IMR-90 (cell line): ENCODE data around the gene MAML2. TPM values are rescaled to one million over a fixed set of nuclear protein-coding genes. Genes with fewer than 3 reads are reported as not detected.

ENCODE experiments used
- ATAC-seq: fragments of 200-7000 bp; cut with Tn5 transposase; 2 replicates; pipeline ENCODE4 v1.9.1; 2020; ENCODE audit warnings: low read depth, mild to moderate bottlenecking, moderate library complexity
- BruUV-seq: library from RNA; stranded (reverse); fragments of 400-500 nt; replicated peaks from 2 replicates; lab custom pipeline; 2021; lab: Mats Ljungman, UMichigan
- CTCF ChIA-PET: fragments of 300-600 bp; formaldehyde crosslinking; extraction: SDS; loops from one replicate; lab custom pipeline; 2021; ENCODE audit warnings: antibody characterized with exemption; lab: Yijun Ruan, JAX
- POLR2A ChIA-PET: fragments of 300-600 bp; sonication (Branson Sonifier 250); formaldehyde crosslinking; loops from one replicate; lab custom pipeline; 2022; ENCODE audit warnings: antibody characterized with exemption; ENCODE audit not compliant: unreplicated experiment; lab: Charles Lee
- DNase-seq: peaks from one replicate; pipeline ENCODE4 v3.0.0; 2013
- H2AFZ ChIP-seq: replicated peaks from 2 replicates; pipeline ENCODE3; 2013; ENCODE audit warnings: low read length, mild to moderate bottlenecking; ENCODE audit not compliant: poor library complexity
- H2AK5ac ChIP-seq: 2 replicates; pipeline ENCODE4 v1.6.1; 2013; ENCODE audit warnings: low read depth, low read length, inconsistent platforms
- H2AK9ac ChIP-seq: replicated peaks from 2 replicates; pipeline ENCODE3; 2013; ENCODE audit warnings: mild to moderate bottlenecking, low read depth, low read length, moderate library complexity; ENCODE audit not compliant: poor library complexity
- H2BK120ac ChIP-seq: 2 replicates; pipeline ENCODE4 v1.6.1; 2013; ENCODE audit warnings: low read depth, low read length, inconsistent platforms
- H2BK15ac ChIP-seq: 3 replicates; pipeline ENCODE4 v1.6.1; 2013; ENCODE audit warnings: low read depth, low read length, inconsistent platforms
- H2BK20ac ChIP-seq: 2 replicates; pipeline ENCODE4 v1.6.1; 2013; ENCODE audit warnings: low read depth, mild to moderate bottlenecking, inconsistent platforms, low read length, moderate library complexity
- H2BK5ac ChIP-seq: 2 replicates; pipeline ENCODE4 v1.6.1; 2013; ENCODE audit warnings: mild to moderate bottlenecking, low read depth, low read length, inconsistent platforms; ENCODE audit not compliant: poor library complexity, severe bottlenecking
- H3K14ac ChIP-seq: replicated peaks from 2 replicates; pipeline ENCODE4 v1.6.1; 2013; ENCODE audit warnings: low read depth, low read length, inconsistent platforms
- H3K18ac ChIP-seq: 2 replicates; pipeline ENCODE4 v1.6.1; 2013; ENCODE audit warnings: low read depth, low read length, control low read depth
- H3K23ac ChIP-seq: 2 replicates; pipeline ENCODE4 v1.6.1; 2013; ENCODE audit warnings: low read depth, low read length, inconsistent platforms
- H3K27ac ChIP-seq: 2 replicates; pipeline ENCODE4 v1.5.1; 2013; ENCODE audit warnings: mild to moderate bottlenecking, control low read depth, low read length; ENCODE audit not compliant: insufficient read depth
- H3K27me3 ChIP-seq: 2 replicates; pipeline ENCODE4 v1.6.1; 2013; ENCODE audit warnings: low read length; ENCODE audit not compliant: control insufficient read depth, insufficient read depth
- H3K36me3 ChIP-seq: 2 replicates; pipeline ENCODE4 v1.6.1; 2013; ENCODE audit warnings: low read length, mixed read lengths; ENCODE audit not compliant: control insufficient read depth, insufficient read depth
- H3K4ac ChIP-seq: 2 replicates; pipeline ENCODE4 v1.6.1; 2013; ENCODE audit warnings: low read depth, low read length, inconsistent platforms
- H3K4me1 ChIP-seq: 2 replicates; pipeline ENCODE4 v1.6.1; 2013; ENCODE audit warnings: low read length, mixed read lengths; ENCODE audit not compliant: control insufficient read depth, insufficient read depth
- H3K4me2 ChIP-seq: 2 replicates; pipeline ENCODE4 v1.6.1; 2013; ENCODE audit warnings: low read depth, mild to moderate bottlenecking, control low read depth, low read length, moderate library complexity
- H3K4me3 ChIP-seq: 2 replicates; pipeline ENCODE4 v1.5.1; 2013; ENCODE audit warnings: low read depth, mild to moderate bottlenecking, control low read depth, low read length, moderate library complexity; ENCODE audit not compliant: insufficient read depth
- H3K56ac ChIP-seq: 2 replicates; pipeline ENCODE4 v1.6.1; 2013; ENCODE audit warnings: low read length, inconsistent platforms; ENCODE audit not compliant: insufficient read depth; ENCODE audit errors: extremely low read depth
- H3K79me1 ChIP-seq, 2 experiments: 2 replicates each; pipeline ENCODE4 v1.6.1; 2013; ENCODE audit warnings: low read length in 2 of 2, inconsistent platforms in 1 of 2, low read depth in 1 of 2
- H3K9ac ChIP-seq: 2 replicates; pipeline ENCODE4 v1.6.1; 2013; ENCODE audit warnings: low read depth, low read length, control low read depth
- H3K9me1 ChIP-seq: 2 replicates; pipeline ENCODE4 v1.6.1; 2013; ENCODE audit warnings: low read length, inconsistent platforms; ENCODE audit not compliant: insufficient read depth
- H3K9me3 ChIP-seq: 2 replicates; pipeline ENCODE4 v1.6.1; 2013; ENCODE audit warnings: low read length; ENCODE audit not compliant: control insufficient read depth, insufficient read depth
- H4K20me1 ChIP-seq: 2 replicates; pipeline ENCODE4 v1.6.1; 2013; ENCODE audit warnings: low read length, inconsistent platforms; ENCODE audit not compliant: insufficient read depth
- H4K5ac ChIP-seq: 2 replicates; pipeline ENCODE4 v1.6.1; 2013; ENCODE audit warnings: mild to moderate bottlenecking, low read depth, low read length, control low read depth
- H4K8ac ChIP-seq, 2 experiments: 2 replicates each; pipeline ENCODE4 v1.6.1; 2013; ENCODE audit warnings: low read depth in 2 of 2, low read length in 2 of 2, control low read depth in 1 of 2, inconsistent platforms in 1 of 2
- H4K91ac ChIP-seq: 2 replicates; pipeline ENCODE4 v1.6.1; 2013; ENCODE audit warnings: low read depth, low read length, inconsistent platforms; ENCODE audit not compliant: insufficient read depth
- BHLHE40 ChIP-seq: fragments of 150-350 bp; IDR thresholded peaks from 2 replicates; pipeline ENCODE4 v1.6.1; 2016; ENCODE audit warnings: mild to moderate bottlenecking, low read depth, low read length
- CHD1 ChIP-seq: IDR thresholded peaks from 2 replicates; pipeline ENCODE4 v1.6.1; 2012; ENCODE audit warnings: low read depth, low read length, improper control_type of control experiment
- FOS ChIP-seq: fragments of 150-350 bp; IDR thresholded peaks from 2 replicates; pipeline ENCODE4 v1.6.1; 2016; ENCODE audit warnings: low read depth, low read length
- NFE2L2 ChIP-seq: fragments of 150-350 bp; IDR thresholded peaks from 2 replicates; pipeline ENCODE4 v1.6.1; 2016; ENCODE audit warnings: low read depth, mild to moderate bottlenecking, low read length
- POLR2A ChIP-seq: IDR thresholded peaks from 2 replicates; pipeline ENCODE4 v1.6.1; 2012; ENCODE audit warnings: mild to moderate bottlenecking, low read depth, low read length
- RAD21 ChIP-seq: IDR thresholded peaks from 2 replicates; pipeline ENCODE4 v1.6.1; 2012; ENCODE audit warnings: low read length, improper control_type of control experiment
- RCOR1 ChIP-seq: IDR thresholded peaks from 2 replicates; pipeline ENCODE4 v1.6.1; 2012; ENCODE audit warnings: mild to moderate bottlenecking, low read length, improper control_type of control experiment; ENCODE audit not compliant: insufficient replicate concordance
- SMC3 ChIP-seq: fragments of 150-350 bp; IDR thresholded peaks from 2 replicates; pipeline ENCODE4 v1.6.1; 2016; ENCODE audit warnings: low read depth, mild to moderate bottlenecking, antibody characterized with exemption, low read length, moderate library complexity
- WGBS, 2 experiments: methylation state at CpG; one replicate each; pipeline versions ENCODE4 v1.1.5 to v1.1.7; 2013; ENCODE audit warnings: missing lambda C conversion rate in 2 of 2; ENCODE audit not compliant: insufficient read length in 1 of 2; ENCODE audit errors: extremely low coverage in 2 of 2; 5-methylcytosine and 5-hydroxymethylcytosine counted together
- dilution Hi-C: fragments of 300-500 bp; cut with HindIII; formaldehyde crosslinking; loops from one replicate; pipeline ENCODE4 v1.14.3; 2018; ENCODE audit warnings: low sequenced_read_pairs; ENCODE audit not compliant: unreplicated experiment
- in situ Hi-C: fragments of 300-500 bp; cut with MboI; formaldehyde crosslinking; loops from 3 replicates; pipeline ENCODE4 v1.14.3; 2019; ENCODE audit warnings: low sequenced_read_pairs, inconsistent platforms, mixed read lengths
- intact Hi-C: fragments of 100-400 bp; cut with micrococcal nuclease; formaldehyde crosslinking; loops from 2 replicates; pipeline ENCODE4 v1.10.0; 2022
- polyA plus RNA-seq, 3 experiments: library from polyadenylated mRNA; depleted of rRNA; stranded (reverse); fragments of >200 nt; gene quantifications; 2 replicates each; pipeline ENCODE4 v1.2.3, GENCODE V29; 2012; ENCODE audit warnings: low replicate concordance in 1 of 3
- total RNA-seq: library from RNA; depleted of rRNA; stranded (reverse); fragments of >200 nt; gene quantifications from 2 replicates; pipeline ENCODE4 v1.2.3, GENCODE V29; 2012
- TF ChIP-seq, protein P1 (sequence below): fragments of 150-350 bp; IDR thresholded peaks from 2 replicates; pipeline ENCODE4 v1.6.1; 2017; ENCODE audit warnings: mild to moderate bottlenecking, antibody characterized with exemption, low read length, low read depth
- TF ChIP-seq, protein P2 (sequence below): fragments of 150-350 bp; IDR thresholded peaks from 2 replicates; pipeline ENCODE4 v1.6.1; 2016; ENCODE audit warnings: low read depth, mild to moderate bottlenecking, low read length, moderate library complexity, borderline replicate concordance

The MAML2 gene
- total and polyA plus RNA-seq, 2 of the 4 experiments (the other 2 are of a cell fraction) = 15.0 to 19.5 TPM

- TF ChIP-seq CHD1 = no peak
- TF ChIP-seq, protein P1, sequence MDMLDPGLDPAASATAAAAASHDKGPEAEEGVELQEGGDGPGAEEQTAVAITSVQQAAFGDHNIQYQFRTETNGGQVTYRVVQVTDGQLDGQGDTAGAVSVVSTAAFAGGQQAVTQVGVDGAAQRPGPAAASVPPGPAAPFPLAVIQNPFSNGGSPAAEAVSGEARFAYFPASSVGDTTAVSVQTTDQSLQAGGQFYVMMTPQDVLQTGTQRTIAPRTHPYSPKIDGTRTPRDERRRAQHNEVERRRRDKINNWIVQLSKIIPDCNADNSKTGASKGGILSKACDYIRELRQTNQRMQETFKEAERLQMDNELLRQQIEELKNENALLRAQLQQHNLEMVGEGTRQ = no peak
These were observed 190.4 kb downstream of the MAML2 start (continued) for GRCh38 chr11:96152623-96153022.

DNA sequence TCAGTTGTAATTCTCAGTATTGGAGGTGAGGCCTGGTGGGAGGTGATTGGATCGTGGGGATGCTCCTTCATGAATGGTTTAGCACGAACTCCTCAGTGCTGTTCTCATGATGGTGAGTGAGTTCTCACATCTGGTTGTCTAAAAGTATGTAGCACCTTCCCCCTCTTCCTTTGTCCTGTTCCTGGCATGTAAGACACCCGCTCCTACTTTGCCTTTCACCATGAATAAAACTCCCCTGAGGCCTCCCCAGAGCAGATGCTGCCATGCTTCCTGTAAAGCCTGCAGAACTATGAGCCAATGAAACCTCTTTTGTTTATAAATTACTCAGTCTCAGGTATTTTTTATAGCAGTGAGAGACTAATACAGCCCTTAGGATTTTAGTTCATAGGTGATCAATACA, 191.5 kb downstream of the MAML2 start:
- ATAC-seq (no peak), DNase-seq (no peak)
- Histone ChIP-seq H2AK9ac (no peak overlapping the region), H2AK5ac (peak overlapping the region; percentile 91), H3K4ac (peak overlapping the region; percentile 97), H3K56ac (no peak overlapping the region), H3K36me3 (no peaks in the 10 kb centered on the region), H3K27ac (peak overlapping the region; percentile 27), H3K4me3 (no peak overlapping the region), H2BK20ac (peak overlapping the region; percentile 71; the same call in 1 of the 2 replicates), H4K5ac (peak overlapping the region; percentile 44; the same call in 1 of the 2 replicates), H3K27me3 (no peaks in the 10 kb centered on the region), H2BK15ac (peak overlapping the region; percentile 49; the same call in 1 of the 3 replicates), H2AFZ (no peak overlapping the region), H3K23ac (peak overlapping the region; percentile 82), H4K20me1 (no peaks in the 10 kb centered on the region), H3K9ac (no peak overlapping the region), H3K4me2 (no peak overlapping the region), H3K9me3 (no peaks in the 10 kb centered on the region), H4K91ac (peak overlapping the region; percentile 83), H3K4me1 (peaks cover 31% of the 10 kb centered on the region), H3K18ac (0 out of 2 replicates have a peak overlapping the region, but pooled peaks have one; percentile 67), H3K14ac (peak overlapping the region; percentile 70), H4K8ac (peak overlapping the region; percentile 76 to 79; a peak in 3 of 4 replicates), H2BK120ac (peak overlapping the region; percentile 73), H3K9me1 (peaks cover 36% of the 10 kb centered on the region), H3K79me1 (peaks cover 38 to 66% of the 10 kb centered on the region in 2 experiments), H2BK5ac (peak overlapping the region; percentile 87)
- BruUV-seq = no TSS peak
- dilution Hi-C loops (no loop called here), in situ Hi-C loops (no loop called here), intact Hi-C loops (no loop called here)
- TF ChIP-seq, protein P2, sequence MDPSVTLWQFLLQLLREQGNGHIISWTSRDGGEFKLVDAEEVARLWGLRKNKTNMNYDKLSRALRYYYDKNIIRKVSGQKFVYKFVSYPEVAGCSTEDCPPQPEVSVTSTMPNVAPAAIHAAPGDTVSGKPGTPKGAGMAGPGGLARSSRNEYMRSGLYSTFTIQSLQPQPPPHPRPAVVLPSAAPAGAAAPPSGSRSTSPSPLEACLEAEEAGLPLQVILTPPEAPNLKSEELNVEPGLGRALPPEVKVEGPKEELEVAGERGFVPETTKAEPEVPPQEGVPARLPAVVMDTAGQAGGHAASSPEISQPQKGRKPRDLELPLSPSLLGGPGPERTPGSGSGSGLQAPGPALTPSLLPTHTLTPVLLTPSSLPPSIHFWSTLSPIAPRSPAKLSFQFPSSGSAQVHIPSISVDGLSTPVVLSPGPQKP = no peak
- TF ChIP-seq CHD1 = no peak
- TF ChIP-seq, protein P1 = no peak
- TF ChIP-seq POLR2A = no peak
- TF ChIP-seq SMC3 = no peak
- TF ChIP-seq NFE2L2 = no peak
- no peak for TF ChIP-seq FOS
- no peak for TF ChIP-seq RAD21
- no peak for TF ChIP-seq BHLHE40
- TF ChIP-seq RCOR1 = no peak
- ChIA-PET POLR2A (no interaction called here), CTCF (interaction anchor here (1.0 to 1.3 kb wide), 3 partner anchors 63 to 96 kb away, joined by 3 to 4 read pairs (median 4); no protein-coding TSS in a partner anchor)
- no CpG with 5 or more reads among the region's 3 CpGs for WGBS, 2 experiments
